Measurements from ENCODE around the gene EPN2. TPM values are rescaled to one million over a fixed set of nuclear protein-coding genes. Genes with fewer than 3 reads are reported as not detected.
"Not testable (repeated sequence)": the region's sequence is repeated elsewhere in the genome, so short reads cannot be mapped to it uniquely, and the experiment has no call there.

Gene EPN2
- total RNA-seq, 1 donor from 2014 or later, result 18.3 TPM

DNA sequence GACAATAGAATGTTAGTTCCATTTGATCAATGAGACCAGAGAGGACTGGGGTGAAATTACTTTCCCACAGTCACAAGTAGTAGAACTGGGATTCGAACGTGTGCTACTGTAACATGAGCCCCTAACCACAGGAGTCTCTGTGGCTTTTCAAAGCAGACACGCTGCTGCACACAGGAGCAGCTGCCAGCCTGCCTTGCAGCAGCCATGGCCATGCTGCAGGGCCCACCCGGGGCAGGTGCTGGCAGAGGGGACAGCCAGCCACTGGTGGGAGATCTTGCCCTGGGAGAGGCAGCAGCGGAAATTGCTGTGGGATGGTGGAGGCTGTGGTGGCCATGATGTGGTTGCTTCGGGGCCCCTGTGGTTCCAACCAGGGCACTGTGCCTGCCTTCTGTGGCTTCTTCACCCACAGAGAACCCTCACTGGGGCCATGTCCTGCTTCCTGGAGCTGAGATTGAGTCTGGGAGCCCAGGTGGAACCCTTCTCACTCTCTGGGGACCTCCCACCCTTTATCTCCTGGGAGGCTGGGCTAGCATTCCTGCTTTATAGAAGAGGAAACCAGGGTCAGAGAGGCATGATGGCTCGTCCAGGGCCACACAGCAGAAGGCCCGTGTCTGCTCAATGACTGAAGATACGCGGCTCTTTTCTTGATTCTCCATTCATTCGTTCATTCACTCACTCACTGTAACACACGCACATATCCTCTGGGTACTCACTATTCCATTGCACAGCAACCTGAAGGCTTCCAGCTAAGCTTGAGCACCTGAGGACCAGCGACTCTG, 20.8 kb upstream of the EPN2 start:
- not testable (repeated sequence) for H3K4me1 ChIP-seq (ENCODE audit: control insufficient read depth in 3 of 3, insufficient read depth in 3 of 3, low read length in 3 of 3); H3K9ac ChIP-seq (ENCODE audit: low read depth in 1 of 3, low read length in 3 of 3); H3K4me3 ChIP-seq (ENCODE audit: low read length in 3 of 3); H3K9me3 ChIP-seq (ENCODE audit: control insufficient read depth in 3 of 3, low read length in 3 of 3); H3K36me3 ChIP-seq (ENCODE audit: control insufficient read depth in 3 of 3, insufficient read depth in 3 of 3, low read length in 3 of 3); H3K27ac ChIP-seq (ENCODE audit: low read depth, low read length); H3K27me3 ChIP-seq (ENCODE audit: control insufficient read depth in 3 of 3, insufficient read depth in 3 of 3, low read length in 3 of 3)

- H3K4me3 ChIP-seq (ENCODE audit: low read length in 3 of 3); H3K4me1 ChIP-seq (ENCODE audit: control insufficient read depth in 3 of 3, insufficient read depth in 3 of 3, low read length in 3 of 3); H3K36me3 ChIP-seq (ENCODE audit: control insufficient read depth in 3 of 3, insufficient read depth in 3 of 3, low read length in 3 of 3); H3K9ac ChIP-seq (ENCODE audit: low read depth in 1 of 3, low read length in 3 of 3); H3K9me3 ChIP-seq (ENCODE audit: control insufficient read depth in 3 of 3, low read length in 3 of 3); H3K27me3 ChIP-seq (ENCODE audit: control insufficient read depth in 3 of 3, insufficient read depth in 3 of 3, low read length in 3 of 3); H3K27ac ChIP-seq (ENCODE audit: low read depth, low read length): not testable (repeated sequence)
Observed at GRCh38 chr17:19218914-19219313, 18.3 kb upstream of the EPN2 start.

- H3K27ac ChIP-seq (ENCODE audit: low read depth, low read length); H3K9ac ChIP-seq (ENCODE audit: low read depth in 1 of 3, low read length in 3 of 3); H3K36me3 ChIP-seq (ENCODE audit: control insufficient read depth in 3 of 3, insufficient read depth in 3 of 3, low read length in 3 of 3); H3K27me3 ChIP-seq (ENCODE audit: control insufficient read depth in 3 of 3, insufficient read depth in 3 of 3, low read length in 3 of 3); H3K9me3 ChIP-seq (ENCODE audit: control insufficient read depth in 3 of 3, low read length in 3 of 3); H3K4me3 ChIP-seq (ENCODE audit: low read length in 3 of 3); H3K4me1 ChIP-seq (ENCODE audit: control insufficient read depth in 3 of 3, insufficient read depth in 3 of 3, low read length in 3 of 3): not testable (repeated sequence)
Observed at GRCh38 chr17:19219384-19219783, 17.8 kb upstream of the EPN2 start.

DNA sequence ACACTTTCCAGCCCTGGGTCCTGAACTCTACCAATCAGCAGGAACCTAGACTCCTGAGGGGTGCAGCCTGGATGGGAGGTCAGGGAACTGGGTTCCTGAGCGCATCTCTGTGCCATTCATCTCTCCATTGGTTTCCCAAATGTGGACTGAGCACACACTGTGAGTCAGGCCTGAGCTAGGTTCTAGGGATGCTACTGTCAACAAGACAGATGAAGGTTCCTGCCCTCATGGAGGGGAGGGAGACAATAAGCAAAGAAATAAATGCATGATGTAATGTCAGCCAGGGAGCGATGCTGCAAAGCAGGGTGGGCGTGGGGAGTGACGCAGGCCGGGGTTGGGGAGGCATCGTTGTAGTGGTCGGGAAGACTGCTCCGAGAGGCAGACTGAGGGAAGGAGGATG, 17.0 kb upstream of the EPN2 start:
- H3K27ac ChIP-seq (ENCODE audit: low read depth, low read length); H3K4me1 ChIP-seq (ENCODE audit: control insufficient read depth in 3 of 3, insufficient read depth in 3 of 3, low read length in 3 of 3); H3K9me3 ChIP-seq (ENCODE audit: control insufficient read depth in 3 of 3, low read length in 3 of 3); H3K27me3 ChIP-seq (ENCODE audit: control insufficient read depth in 3 of 3, insufficient read depth in 3 of 3, low read length in 3 of 3); H3K9ac ChIP-seq (ENCODE audit: low read depth in 1 of 3, low read length in 3 of 3); H3K36me3 ChIP-seq (ENCODE audit: control insufficient read depth in 3 of 3, insufficient read depth in 3 of 3, low read length in 3 of 3); H3K4me3 ChIP-seq (ENCODE audit: low read length in 3 of 3): not testable (repeated sequence)

DNA sequence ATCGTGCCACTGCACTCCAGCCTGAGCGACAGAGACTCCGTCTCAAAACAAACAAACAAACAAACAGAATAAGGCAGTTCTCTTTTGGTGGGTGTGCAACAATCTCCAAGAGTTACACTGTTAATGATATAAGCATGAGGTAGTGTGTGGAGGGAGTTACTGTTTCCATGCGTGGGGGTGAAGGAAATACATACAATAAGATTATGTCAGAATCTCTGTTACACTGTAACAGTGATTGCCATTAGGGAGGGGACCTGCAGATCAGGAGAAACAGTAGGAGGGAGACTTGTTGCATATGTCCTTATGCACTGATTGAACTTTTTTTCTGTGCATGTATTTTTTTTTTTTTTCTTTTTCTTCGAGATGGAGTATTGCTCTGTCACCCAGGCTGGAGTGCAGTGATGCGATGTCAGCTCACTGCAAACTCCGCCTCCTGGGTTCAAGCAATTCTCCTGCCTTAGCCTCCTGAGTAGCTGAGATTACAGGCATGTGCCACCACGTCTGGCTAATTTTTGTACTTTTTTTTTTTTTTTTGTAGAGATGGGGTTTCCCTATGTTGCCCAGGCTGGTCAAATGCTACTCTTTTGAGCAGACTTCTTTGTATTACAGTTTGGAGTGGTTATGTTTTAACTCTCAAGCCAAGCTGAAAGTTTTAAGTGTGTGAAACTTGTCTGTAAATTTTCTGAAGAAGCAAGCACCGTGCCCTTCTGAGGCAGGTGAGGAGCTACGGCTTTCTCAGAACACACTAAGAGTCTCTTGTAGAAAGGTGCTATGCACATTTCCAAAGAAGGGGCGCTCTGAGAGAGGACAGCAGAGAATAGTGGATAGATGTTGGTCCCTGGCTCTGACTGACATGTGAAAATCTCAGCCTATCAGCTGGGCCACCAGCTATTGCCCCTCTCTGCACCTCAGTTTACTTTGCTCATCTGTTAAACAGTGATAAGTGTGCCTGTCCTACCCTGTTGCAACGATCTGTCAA, 10.3 kb upstream of the EPN2 start:
- not testable (repeated sequence) for H3K9me3 ChIP-seq (ENCODE audit: control insufficient read depth in 3 of 3, low read length in 3 of 3); H3K4me1 ChIP-seq (ENCODE audit: control insufficient read depth in 3 of 3, insufficient read depth in 3 of 3, low read length in 3 of 3); H3K9ac ChIP-seq (ENCODE audit: low read depth in 1 of 3, low read length in 3 of 3); H3K36me3 ChIP-seq (ENCODE audit: control insufficient read depth in 3 of 3, insufficient read depth in 3 of 3, low read length in 3 of 3); H3K27me3 ChIP-seq (ENCODE audit: control insufficient read depth in 3 of 3, insufficient read depth in 3 of 3, low read length in 3 of 3); H3K27ac ChIP-seq (ENCODE audit: low read depth, low read length); H3K4me3 ChIP-seq (ENCODE audit: low read length in 3 of 3)

DNA sequence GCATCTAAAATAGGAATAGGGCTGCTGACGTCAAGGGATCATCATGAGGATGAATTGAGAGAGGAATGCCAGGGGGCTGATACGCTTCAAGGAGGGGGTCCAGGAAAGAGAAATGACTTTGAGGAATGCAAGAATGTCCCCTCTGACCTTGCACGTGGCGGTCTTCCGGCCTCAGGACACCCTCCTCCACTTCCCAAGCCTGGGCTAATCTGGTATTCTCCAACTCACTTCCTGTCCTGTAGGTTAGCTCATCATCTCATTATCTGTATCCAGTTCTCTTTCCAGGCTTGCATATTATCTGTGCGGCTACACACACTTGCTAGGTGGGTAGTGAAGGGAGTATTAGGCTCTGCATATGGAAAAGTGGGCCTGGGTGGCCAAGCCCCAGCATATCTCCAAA, 2.5 kb upstream of the EPN2 start:
- H3K9ac ChIP-seq (ENCODE audit: low read depth in 1 of 3, low read length in 3 of 3); H3K27me3 ChIP-seq (ENCODE audit: control insufficient read depth in 3 of 3, insufficient read depth in 3 of 3, low read length in 3 of 3); H3K27ac ChIP-seq (ENCODE audit: low read depth, low read length); H3K9me3 ChIP-seq (ENCODE audit: control insufficient read depth in 3 of 3, low read length in 3 of 3); H3K4me1 ChIP-seq (ENCODE audit: control insufficient read depth in 3 of 3, insufficient read depth in 3 of 3, low read length in 3 of 3); H3K36me3 ChIP-seq (ENCODE audit: control insufficient read depth in 3 of 3, insufficient read depth in 3 of 3, low read length in 3 of 3); H3K4me3 ChIP-seq (ENCODE audit: low read length in 3 of 3): not testable (repeated sequence)

DNA sequence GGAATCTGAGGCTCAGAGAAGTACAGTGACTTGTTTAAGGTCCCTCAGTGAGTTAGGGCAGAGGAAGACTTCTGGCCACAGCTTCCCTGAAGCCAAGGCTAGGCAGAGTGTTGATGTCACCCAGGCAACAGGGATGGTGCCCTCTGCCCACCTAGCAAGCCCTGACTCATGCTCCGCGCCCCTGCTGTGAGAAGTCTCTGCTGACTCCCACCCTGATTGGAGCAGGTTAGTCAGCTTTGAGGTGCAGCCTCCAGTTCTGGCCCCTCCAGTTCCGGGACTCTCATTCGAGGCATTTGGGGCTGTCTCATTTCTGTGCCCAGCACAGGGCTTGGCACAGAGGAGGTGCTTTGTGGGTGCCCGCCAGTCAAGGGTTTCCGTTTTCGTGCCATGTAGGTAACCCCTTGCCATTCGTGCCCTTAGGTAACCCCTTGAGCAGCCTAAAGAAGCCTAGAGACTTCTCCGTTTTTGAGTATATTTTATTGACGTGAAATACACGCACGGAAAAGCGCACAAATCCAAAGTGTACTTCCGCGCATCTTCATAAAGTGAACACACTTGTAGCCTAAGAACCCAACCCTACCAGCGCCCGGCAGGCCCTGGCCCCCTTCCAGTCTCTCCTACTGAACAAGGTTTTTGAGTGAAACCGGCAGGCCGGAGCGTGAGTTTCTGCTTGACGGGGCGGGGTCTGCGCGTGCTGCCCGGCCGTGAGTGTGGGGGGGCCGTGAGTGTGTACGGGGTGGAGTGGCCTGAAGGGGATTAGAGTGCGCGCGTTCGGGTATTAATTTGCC, 621 bp upstream of the EPN2 start:
- H3K4me1 ChIP-seq (ENCODE audit: control insufficient read depth in 3 of 3, insufficient read depth in 3 of 3, low read length in 3 of 3), result peaks cover 7 to 11% (median 9%) of the 10 kb centered on the region in 3 donors
- not testable (repeated sequence) for H3K9ac ChIP-seq (ENCODE audit: low read depth in 1 of 3, low read length in 3 of 3); H3K27me3 ChIP-seq (ENCODE audit: control insufficient read depth in 3 of 3, insufficient read depth in 3 of 3, low read length in 3 of 3); H3K4me3 ChIP-seq (ENCODE audit: low read length in 3 of 3); H3K27ac ChIP-seq (ENCODE audit: low read depth, low read length); H3K36me3 ChIP-seq (ENCODE audit: control insufficient read depth in 3 of 3, insufficient read depth in 3 of 3, low read length in 3 of 3); H3K9me3 ChIP-seq (ENCODE audit: control insufficient read depth in 3 of 3, low read length in 3 of 3)

GRCh38 chr17:19237389-19238166, 412 bp downstream of the EPN2 start:
- Histone ChIP-seq H3K4me1 (ENCODE audit: control insufficient read depth in 3 of 3, insufficient read depth in 3 of 3, low read length in 3 of 3) (peaks cover 7 to 11% (median 9%) of the 10 kb centered on the region in 3 donors), H3K9me3 (ENCODE audit: control insufficient read depth in 3 of 3, low read length in 3 of 3) (no peaks in the 10 kb centered on the region), H3K27me3 (ENCODE audit: control insufficient read depth in 3 of 3, insufficient read depth in 3 of 3, low read length in 3 of 3) (no peaks in the 10 kb centered on the region), H3K27ac (ENCODE audit: low read depth, low read length) (peak overlapping the region; percentile 73), H3K9ac (ENCODE audit: low read depth in 1 of 3, low read length in 3 of 3) (peak overlapping the region; percentile 91 to 94 (median 91)), H3K4me3 (ENCODE audit: low read length in 3 of 3) (peak overlapping the region; percentile 86 to 94 (median 93)), H3K36me3 (ENCODE audit: control insufficient read depth in 3 of 3, insufficient read depth in 3 of 3, low read length in 3 of 3) (peaks cover 0 to 2% (median 0%) of the 10 kb centered on the region in 3 donors)

- peak overlapping the region; percentile 86 to 94 (median 93) for H3K4me3 ChIP-seq (ENCODE audit: low read length in 3 of 3)
- peak overlapping the region; percentile 83 to 94 (median 91) for H3K9ac ChIP-seq (ENCODE audit: low read depth in 1 of 3, low read length in 3 of 3)
- H3K36me3 ChIP-seq (ENCODE audit: control insufficient read depth in 3 of 3, insufficient read depth in 3 of 3, low read length in 3 of 3), result peaks cover 0 to 2% (median 0%) of the 10 kb centered on the region in 3 donors
- no peaks in the 10 kb centered on the region for H3K9me3 ChIP-seq (ENCODE audit: control insufficient read depth in 3 of 3, low read length in 3 of 3)
- no peaks in the 10 kb centered on the region for H3K27me3 ChIP-seq (ENCODE audit: control insufficient read depth in 3 of 3, insufficient read depth in 3 of 3, low read length in 3 of 3)
- H3K4me1 ChIP-seq (ENCODE audit: control insufficient read depth in 3 of 3, insufficient read depth in 3 of 3, low read length in 3 of 3), result peaks cover 7 to 11% (median 9%) of the 10 kb centered on the region in 3 donors
- H3K27ac ChIP-seq (ENCODE audit: low read depth, low read length), result peak overlapping the region; percentile 73
Observed at GRCh38 chr17:19238167-19238505, 970 bp downstream of the EPN2 start.

Measured in skeletal muscle tissue (tissue), 4 donors.